GM23338 (cell line): ENCODE data around the gene ATP9A. TPM values are rescaled to one million over a fixed set of nuclear protein-coding genes. Genes with fewer than 3 reads are reported as not detected.

Experiments
- ATAC-seq: fragments of 200-7000 bp; cut with Tn5 transposase; 3 replicates; pipeline ENCODE4 v1.9.1; 2020
- DNase-seq: peaks from one replicate; pipeline ENCODE4 v3.0.0-alpha.2; 2015; ENCODE audit warnings: low spot score
- H2AFZ ChIP-seq: fragments of 200-600 bp; sonication (generic); 2 replicates; pipeline ENCODE4 v1.8.0; 2016; ENCODE audit warnings: antibody characterized with exemption, mild to moderate bottlenecking, moderate library complexity
- H3F3A ChIP-seq: fragments of 200-600 bp; sonication (generic); replicated peaks from 2 replicates; pipeline ENCODE4 v1.8.0; 2017; ENCODE audit warnings: antibody characterized with exemption, mixed run types, low read depth
- H3K27ac ChIP-seq: fragments of 200-600 bp; sonication (generic); 2 replicates; pipeline ENCODE4 v1.6.1; 2016; ENCODE audit warnings: low read depth
- H3K27me3 ChIP-seq: fragments of 200-600 bp; sonication (generic); 2 replicates; pipeline ENCODE4 v1.8.0; 2016; ENCODE audit warnings: mild to moderate bottlenecking, mixed run types, moderate library complexity; ENCODE audit not compliant: insufficient read depth
- H3K36me3 ChIP-seq: fragments of 200-600 bp; sonication (generic); 2 replicates; pipeline ENCODE4 v1.8.0; 2016; ENCODE audit warnings: mild to moderate bottlenecking; ENCODE audit not compliant: insufficient read depth
- H3K4me1 ChIP-seq: fragments of 200-600 bp; sonication (generic); 2 replicates; pipeline ENCODE4 v1.8.0; 2016; ENCODE audit warnings: mild to moderate bottlenecking, moderate library complexity; ENCODE audit not compliant: insufficient read depth
- H3K4me2 ChIP-seq: fragments of 200-600 bp; sonication (generic); 2 replicates; pipeline ENCODE4 v1.7.1; 2017; ENCODE audit warnings: mixed run types
- H3K4me3 ChIP-seq: fragments of 200-600 bp; sonication (generic); 2 replicates; pipeline ENCODE4 v1.6.1; 2016; ENCODE audit warnings: mixed run types
- H3K79me2 ChIP-seq: fragments of 200-600 bp; sonication (generic); replicated peaks from 2 replicates; pipeline ENCODE4 v1.8.0; 2017; ENCODE audit warnings: mild to moderate bottlenecking; ENCODE audit not compliant: insufficient read depth
- H3K9me2 ChIP-seq: fragments of 200-600 bp; sonication (generic); 2 replicates; pipeline ENCODE4 v1.8.0; 2017; ENCODE audit not compliant: insufficient read depth
- H4K20me1 ChIP-seq: fragments of 200-600 bp; sonication (generic); replicated peaks from 2 replicates; pipeline ENCODE4 v1.8.0; 2017; ENCODE audit warnings: mild to moderate bottlenecking; ENCODE audit not compliant: insufficient read depth
- H3K27ac Mint-ChIP-seq: 2 replicates; pipeline ENCODE4 v1.8.0; 2020; ENCODE audit warnings: inconsistent platforms, mild to moderate bottlenecking, moderate library complexity, mixed read lengths
- H3K27me3 Mint-ChIP-seq: 3 replicates; pipeline ENCODE4 v1.8.0; 2022; ENCODE audit warnings: low read depth, mild to moderate bottlenecking, moderate library complexity, mixed read lengths, inconsistent platforms; ENCODE audit not compliant: insufficient read depth, poor library complexity
- H3K36me3 Mint-ChIP-seq: 3 replicates; pipeline ENCODE4 v1.8.0; 2021; ENCODE audit warnings: low read depth, mild to moderate bottlenecking, inconsistent platforms, moderate library complexity, mixed read lengths
- H3K4me1 Mint-ChIP-seq: 3 replicates; pipeline ENCODE4 v1.8.0; 2020; ENCODE audit warnings: mild to moderate bottlenecking, inconsistent platforms, mixed read lengths
- H3K4me3 Mint-ChIP-seq: 3 replicates; pipeline ENCODE4 v1.8.0; 2021; ENCODE audit warnings: moderate library complexity, mild to moderate bottlenecking, inconsistent platforms, mixed read lengths
- H3K9me3 Mint-ChIP-seq: 3 replicates; pipeline ENCODE4 v1.8.0; 2020; ENCODE audit warnings: moderate library complexity, mild to moderate bottlenecking, inconsistent platforms, mixed read lengths
- ETS1 ChIP-seq: IDR thresholded peaks from 2 replicates; pipeline ENCODE4 v1.6.1; 2016; ENCODE audit warnings: antibody characterized with exemption
- EZH2 ChIP-seq: fragments of 200-600 bp; sonication (generic); IDR thresholded peaks from one replicate; pipeline ENCODE4 v1.8.0; 2017; ENCODE audit warnings: antibody characterized with exemption, mild to moderate bottlenecking, low read depth; ENCODE audit not compliant: unreplicated experiment
- EZH2phosphoT487 ChIP-seq: fragments of 200-600 bp; sonication (generic); IDR thresholded peaks from one replicate; pipeline ENCODE4 v1.8.1; 2018; ENCODE audit warnings: antibody characterized with exemption; ENCODE audit not compliant: unreplicated experiment
- REST ChIP-seq: IDR thresholded peaks from one replicate; pipeline ENCODE4 v1.6.1; 2018; ENCODE audit warnings: antibody characterized with exemption; ENCODE audit not compliant: unreplicated experiment
- STAT1 ChIP-seq: IDR thresholded peaks from one replicate; pipeline ENCODE4 v1.6.1; 2016; ENCODE audit warnings: antibody characterized with exemption; ENCODE audit not compliant: unreplicated experiment
- ZNF114 ChIP-seq: fragments of 250-450 bp; sonication (Bioruptor Pico); IDR thresholded peaks from 2 replicates; pipeline ENCODE4 v1.5.0; 2020; ENCODE audit warnings: mild to moderate bottlenecking, moderate library complexity
- ZNF462 ChIP-seq: fragments of 250-450 bp; sonication (Bioruptor Pico); IDR thresholded peaks from 2 replicates; pipeline ENCODE4 v1.5.0; 2020; ENCODE audit warnings: mild to moderate bottlenecking, moderate library complexity
- polyA plus RNA-seq: library from polyadenylated mRNA; unstranded; fragments of >200 nt; fragmentation: Nextera tagmentation; extraction: Ambion mirVana; gene quantifications from 2 replicates; pipeline ENCODE4 v1.2.1, GENCODE V29; 2016
- total RNA-seq: library from RNA; depleted of rRNA; stranded (reverse); fragments of >200 nt; shearing (Covaris generic); gene quantifications from 2 replicates; pipeline ENCODE4 v1.2.3, GENCODE V29; 2014

ATP9A gene
- total and polyA plus RNA-seq, 2 experiments from 2014 or later, result 0.94 to 5.9 TPM

- TF ChIP-seq ZNF462 (CRISPR knock-in tag) (no peak), EZH2phosphoT487 (no peak), ZNF114 (CRISPR knock-in tag) (no peak), STAT1 (no peak), REST (no peak)
Measured at GRCh38 chr20:51604851-51605250, 163.3 kb downstream of the ATP9A start (continued).

- Mint-ChIP-seq H3K4me3 (no peak overlapping the region), H3K36me3 (no peaks in the 10 kb centered on the region), H3K4me1 (peaks cover 17% of the 10 kb centered on the region), H3K27ac (no peak overlapping the region), H3K9me3 (no peaks in the 10 kb centered on the region), H3K27me3 (peaks cover 3% of the 10 kb centered on the region)
- Histone ChIP-seq H3K9me2 (no peaks in the 10 kb centered on the region), H3K27ac (no peak overlapping the region), H4K20me1 (no peaks in the 10 kb centered on the region), H3K4me2 (no peak overlapping the region), H3K27me3 (no peaks in the 10 kb centered on the region), H2AFZ (no peak overlapping the region), H3K36me3 (no peaks in the 10 kb centered on the region), H3K4me1 (peaks cover 15% of the 10 kb centered on the region), H3F3A (no peaks in the 10 kb centered on the region), H3K4me3 (no peak overlapping the region), H3K79me2 (no peaks in the 10 kb centered on the region)
- TF ChIP-seq ETS1 (no peak), EZH2 (no peak)
- ATAC-seq, result no peak
- no peak for DNase-seq
Measured at GRCh38 chr20:51602131-51602530, 166.1 kb downstream of the ATP9A start.
